ENCODE data around the gene TAF1B.
"Not testable (repeated sequence)": the region's sequence is repeated elsewhere in the genome, so short reads cannot be mapped to it uniquely, and the experiment has no call there.

TAF1B gene

GRCh38 chr2:9877726-9878125, 34.5 kb downstream of the TAF1B start:
- DNase-seq (ENCODE audit: extremely low read depth in 1 of 2, low read depth in 1 of 2) = no peak

GRCh38 chr2:9879455-9880194, 36.4 kb downstream of the TAF1B start:
- no peak for DNase-seq (ENCODE audit: extremely low read depth in 1 of 2, low read depth in 1 of 2)

- no peak for DNase-seq (ENCODE audit: extremely low read depth in 1 of 2, low read depth in 1 of 2)
Measured at GRCh38 chr2:9883897-9884296, 40.6 kb downstream of the TAF1B start.

- DNase-seq (ENCODE audit: extremely low read depth in 1 of 2, low read depth in 1 of 2) = no peak
Measured at GRCh38 chr2:9884436-9884835, 41.2 kb downstream of the TAF1B start.

- DNase-seq (ENCODE audit: extremely low read depth in 1 of 2, low read depth in 1 of 2) = no peak
Measured at GRCh38 chr2:9885036-9885684, 41.9 kb downstream of the TAF1B start.

- DNase-seq (ENCODE audit: extremely low read depth in 1 of 2, low read depth in 1 of 2) = no peak
Measured at GRCh38 chr2:9887513-9887912, 44.2 kb downstream of the TAF1B start.

GRCh38 chr2:9889812-9890261, 46.6 kb downstream of the TAF1B start:
- DNase-seq (ENCODE audit: extremely low read depth in 1 of 2, low read depth in 1 of 2) = no peak

- DNase-seq (ENCODE audit: extremely low read depth in 1 of 2, low read depth in 1 of 2) = no peak
Measured at GRCh38 chr2:9892236-9892635, 49.0 kb downstream of the TAF1B start.

- no peak for DNase-seq (ENCODE audit: extremely low read depth in 1 of 2, low read depth in 1 of 2)
Measured at GRCh38 chr2:9895669-9896590, 52.7 kb downstream of the TAF1B start.

- DNase-seq (ENCODE audit: extremely low read depth in 1 of 2, low read depth in 1 of 2) = peak; percentile 35 to 71
Measured at GRCh38 chr2:9897331-9897737, 54.1 kb downstream of the TAF1B start.

- no peak for DNase-seq (ENCODE audit: extremely low read depth in 1 of 2, low read depth in 1 of 2)
Measured at GRCh38 chr2:9897846-9898245, 54.6 kb downstream of the TAF1B start.

- no peak for DNase-seq (ENCODE audit: extremely low read depth in 1 of 2, low read depth in 1 of 2)
Measured at GRCh38 chr2:9905413-9905812, 62.1 kb downstream of the TAF1B start.

GRCh38 chr2:9907402-9907801, 64.1 kb downstream of the TAF1B start:
- DNase-seq (ENCODE audit: extremely low read depth in 1 of 2, low read depth in 1 of 2) = no peak

- DNase-seq (ENCODE audit: extremely low read depth in 1 of 2, low read depth in 1 of 2) = no peak
Measured at GRCh38 chr2:9908639-9909038, 65.4 kb downstream of the TAF1B start.

GRCh38 chr2:9909106-9909505, 65.8 kb downstream of the TAF1B start:
- DNase-seq (ENCODE audit: extremely low read depth in 1 of 2, low read depth in 1 of 2) = no peak

- DNase-seq (ENCODE audit: extremely low read depth in 1 of 2, low read depth in 1 of 2) = no peak
Measured at GRCh38 chr2:9910699-9911098, 67.4 kb downstream of the TAF1B start.

- DNase-seq (ENCODE audit: extremely low read depth in 1 of 2, low read depth in 1 of 2) = no peak
Measured at GRCh38 chr2:9912468-9912867, 69.2 kb downstream of the TAF1B start.

- peak; percentile 18 to 60 for DNase-seq (ENCODE audit: extremely low read depth in 1 of 2, low read depth in 1 of 2)
Measured at GRCh38 chr2:9914384-9915065, 71.3 kb downstream of the TAF1B start.

GRCh38 chr2:9918275-9918674, 75.0 kb downstream of the TAF1B start:
- DNase-seq (ENCODE audit: extremely low read depth in 1 of 2, low read depth in 1 of 2) = no peak

GRCh38 chr2:9919512-9919911, 76.2 kb downstream of the TAF1B start:
- DNase-seq (ENCODE audit: extremely low read depth in 1 of 2, low read depth in 1 of 2) = no peak

GRCh38 chr2:9927020-9927419, 83.7 kb downstream of the TAF1B start:
- DNase-seq (ENCODE audit: extremely low read depth in 1 of 2, low read depth in 1 of 2) = not testable (repeated sequence)
